GM12873 (cell line): ENCODE results near the gene AKAP7.

Experiments
- CTCF ChIP-seq: IDR thresholded peaks from 2 replicates; pipeline ENCODE4 v1.5.1; 2012; ENCODE audit warnings: low read depth, mild to moderate bottlenecking, moderate library complexity, low read length, control low read depth; ENCODE audit not compliant: insufficient read depth; ENCODE audit errors: missing control alignments

The AKAP7 gene

GRCh38 chr6:131269565-131270391 lies 134.5 kb downstream of the AKAP7 start:
- no peak for TF ChIP-seq CTCF

- no peak for TF ChIP-seq CTCF
These were observed 135.3 kb downstream of the AKAP7 start for GRCh38 chr6:131270534-131270933.

GRCh38 chr6:131275273-131275672 lies 140.0 kb downstream of the AKAP7 start:
- TF ChIP-seq CTCF = no peak

GRCh38 chr6:131277591-131277990 lies 142.3 kb downstream of the AKAP7 start:
- no peak for TF ChIP-seq CTCF

- TF ChIP-seq CTCF = no peak
These were observed 146.4 kb downstream of the AKAP7 start for GRCh38 chr6:131281471-131282270.

GRCh38 chr6:131282365-131282764 lies 147.1 kb downstream of the AKAP7 start:
- TF ChIP-seq CTCF = no peak

GRCh38 chr6:131283466-131284175 lies 148.4 kb downstream of the AKAP7 start:
- TF ChIP-seq CTCF = no peak
